Spleen (tissue), 3 donors: ENCODE data around the gene HIP1.

Source experiments
- POLR2A ChIP-seq, 3 donors: fragments of 450-650 bp; IDR thresholded peaks; one replicate each; pipeline ENCODE4 v1.5.1; 2017; ENCODE audit warnings: antibody characterized with exemption in 3 of 3, mild to moderate bottlenecking in 1 of 3
- POLR2AphosphoS5 ChIP-seq, 3 donors: sonication (generic); formaldehyde crosslinking; IDR thresholded peaks; one replicate each; pipeline ENCODE4 v1.5.1; 2017; ENCODE audit warnings: antibody characterized with exemption in 3 of 3

- TF ChIP-seq POLR2AphosphoS5 (IDR thresholded peaks at IDR 0.05) (no peak), POLR2A (IDR thresholded peaks at IDR 0.05) (no peak)
These were observed 15.3 kb downstream of the HIP1 start for GRCh38 chr7:75723444-75723843.
